HL-60 (cell line): Measurements from ENCODE around the gene OR10H5.

Experiments
- DNase-seq, 2 experiments: peaks; one replicate each; pipeline ENCODE4 v3.0.0-alpha.2; 2010 to 2020; ENCODE audit warnings: low read depth in 1 of 2, low spot score in 1 of 2
- H3K27ac ChIP-seq: fragments of 250-450 bp; sonication (Bioruptor Pico); replicated peaks from 2 replicates; pipeline ENCODE4 v1.5.1; 2020; ENCODE audit warnings: mild to moderate bottlenecking, moderate library complexity
- H3K27me3 ChIP-seq: fragments of 250-450 bp; sonication (Bioruptor Pico); 2 replicates; pipeline ENCODE4 v1.5.1; 2021; ENCODE audit warnings: mild to moderate bottlenecking, moderate library complexity; ENCODE audit not compliant: insufficient read depth, poor library complexity, severe bottlenecking
- H3K4me3 ChIP-seq: replicated peaks from 2 replicates; pipeline ENCODE4 v1.5.1; 2011; ENCODE audit warnings: mild to moderate bottlenecking, control low read depth, low read length; ENCODE audit not compliant: insufficient read depth
- CTCF ChIP-seq: IDR thresholded peaks from one replicate; pipeline ENCODE4 v1.5.1; 2011; ENCODE audit warnings: low read length, control low read depth, inconsistent platforms; ENCODE audit not compliant: insufficient read depth
- GABPA ChIP-seq: IDR thresholded peaks from 2 replicates; pipeline ENCODE4 v1.6.1; 2012; ENCODE audit warnings: low read depth
- POLR2AphosphoS5 ChIP-seq: IDR thresholded peaks from 2 replicates; pipeline ENCODE4 v1.6.1; 2012; ENCODE audit warnings: low read depth
- REST ChIP-seq: IDR thresholded peaks from 2 replicates; pipeline ENCODE4 v1.6.1; 2012; ENCODE audit warnings: low read depth; ENCODE audit not compliant: insufficient replicate concordance
- SPI1 ChIP-seq: IDR thresholded peaks from 2 replicates; pipeline ENCODE4 v1.6.1; 2012; ENCODE audit warnings: low read depth, mild to moderate bottlenecking, borderline replicate concordance

OR10H5 gene

GRCh38 chr19:15810335-15810734, 22.9 kb downstream of the OR10H5 start:
- no peak overlapping the region for H3K27ac ChIP-seq
- no peaks in the 10 kb centered on the region for H3K27me3 ChIP-seq
- peak; percentile 1 to 15 for DNase-seq
- no peak for TF ChIP-seq SPI1
- no peak for TF ChIP-seq POLR2AphosphoS5
- TF ChIP-seq GABPA: no peak
- no peak for TF ChIP-seq CTCF
- no peak for TF ChIP-seq REST
- H3K4me3 ChIP-seq: no peak overlapping the region

- H3K27ac ChIP-seq: no peak overlapping the region
- no peak for DNase-seq
- TF ChIP-seq GABPA (no peak), POLR2AphosphoS5 (no peak), CTCF (no peak), REST (no peak)
- no peak overlapping the region for H3K4me3 ChIP-seq
- no peaks in the 10 kb centered on the region for H3K27me3 ChIP-seq
Observed at GRCh38 chr19:15811476-15811875, 24.0 kb downstream of the OR10H5 start.

- TF ChIP-seq POLR2AphosphoS5 (no peak), CTCF (peak; percentile 14)
- H3K27me3 ChIP-seq: no peaks in the 10 kb centered on the region
- H3K27ac ChIP-seq: no peak overlapping the region
- peak; percentile 1 to 43 for DNase-seq
- H3K4me3 ChIP-seq: no peak overlapping the region
Observed at GRCh38 chr19:15812060-15812722, 24.7 kb downstream of the OR10H5 start.

GRCh38 chr19:15813916-15814315, 26.5 kb downstream of the OR10H5 start:
- DNase-seq: no peak
- TF ChIP-seq POLR2AphosphoS5 (no peak), REST (no peak), GABPA (no peak), CTCF (no peak), SPI1 (no peak)
- H3K27ac ChIP-seq: no peak overlapping the region
- no peaks in the 10 kb centered on the region for H3K27me3 ChIP-seq
- H3K4me3 ChIP-seq: no peak overlapping the region
